Muscle of leg (tissue), 11 donors: ENCODE results near the gene RNF41. TPM values are rescaled to one million over a fixed set of nuclear protein-coding genes. Genes with fewer than 3 reads are reported as not detected.

ENCODE experiments used
- DNase-seq: peaks from one replicate; pipeline ENCODE4 v3.0.0; 2013
- H3K27ac ChIP-seq: one replicate; pipeline ENCODE4 v1.5.1; 2013; ENCODE audit warnings: mild to moderate bottlenecking, low read length, control low read depth
- H3K27me3 ChIP-seq: one replicate; pipeline ENCODE4 v1.6.1; 2013; ENCODE audit warnings: low read length; ENCODE audit not compliant: control insufficient read depth, insufficient read depth
- H3K36me3 ChIP-seq: one replicate; pipeline ENCODE4 v1.6.1; 2013; ENCODE audit warnings: low read length; ENCODE audit not compliant: control insufficient read depth, insufficient read depth
- H3K4me1 ChIP-seq: one replicate; pipeline ENCODE4 v1.6.1; 2013; ENCODE audit warnings: low read length; ENCODE audit not compliant: control insufficient read depth, insufficient read depth
- H3K4me3 ChIP-seq: one replicate; pipeline ENCODE4 v1.5.1; 2013; ENCODE audit warnings: low read length, control low read depth
- H3K9me3 ChIP-seq: replicated peaks from 2 replicates; pipeline ENCODE4 v1.6.1; 2013; ENCODE audit warnings: low read depth, low read length; ENCODE audit not compliant: control insufficient read depth
- WGBS: methylation state at CpG from one replicate; pipeline ENCODE4 v1.1.5; 2013; ENCODE audit warnings: missing lambda C conversion rate; ENCODE audit not compliant: insufficient coverage; 5-methylcytosine and 5-hydroxymethylcytosine counted together
- polyA plus RNA-seq, 8 donors: library from polyadenylated mRNA; unstranded; fragments of 120-200 nt; gene quantifications; one replicate each; pipeline versions ENCODE4 v1.2.1 to v1.2.3, GENCODE V29; 2013; ENCODE audit warnings: inconsistent platforms in 1 of 8, low replicate concordance in 1 of 8; ENCODE audit not compliant: insufficient read length in 8 of 8, insufficient read depth in 1 of 8
- total RNA-seq: library from RNA; stranded (reverse); fragments of 120-200 nt; gene quantifications from one replicate; pipeline ENCODE4 v1.2.4, GENCODE V29; 2013

Gene RNF41
- total and polyA plus RNA-seq, 9 donors = 35.5 to 49.3 (median 44.2) TPM

- peak overlapping the region; percentile 89 for H3K27ac ChIP-seq
- no peak for DNase-seq
- H3K27me3 ChIP-seq = no peaks in the 10 kb centered on the region
- no peaks in the 10 kb centered on the region for H3K9me3 ChIP-seq
- peak overlapping the region; percentile 3 for H3K4me3 ChIP-seq
- H3K36me3 ChIP-seq = peaks cover 25% of the 10 kb centered on the region
- WGBS = 86% methylated on average over 6 of the region's 11 CpGs
- peaks cover 61% of the 10 kb centered on the region for H3K4me1 ChIP-seq
These were observed 66.4 kb downstream of the RNF41 start for GRCh38 chr12:56155256-56155845.

GRCh38 chr12:56154818-56155217 lies 66.9 kb downstream of the RNF41 start:
- Histone ChIP-seq H3K36me3 (peaks cover 24% of the 10 kb centered on the region), H3K4me3 (peak overlapping the region; percentile 6), H3K4me1 (peaks cover 56% of the 10 kb centered on the region), H3K27ac (peak overlapping the region; percentile 89), H3K27me3 (no peaks in the 10 kb centered on the region), H3K9me3 (no peaks in the 10 kb centered on the region)
- DNase-seq = no peak
- WGBS = 84% methylated on average over 5 of the region's 5 CpGs

- no peaks in the 10 kb centered on the region for H3K9me3 ChIP-seq
- peak overlapping the region; percentile 27 for H3K4me3 ChIP-seq
- H3K4me1 ChIP-seq = peaks cover 51% of the 10 kb centered on the region
- no peaks in the 10 kb centered on the region for H3K27me3 ChIP-seq
- peak; percentile 74 for DNase-seq
- peak overlapping the region; percentile 89 for H3K27ac ChIP-seq
- H3K36me3 ChIP-seq = peaks cover 20% of the 10 kb centered on the region
- WGBS = no CpG with 5 or more reads among the region's 1 CpG
These were observed 67.4 kb downstream of the RNF41 start for GRCh38 chr12:56154246-56154771.

GRCh38 chr12:56153678-56154065 lies 68.0 kb downstream of the RNF41 start:
- peak; percentile 30 for DNase-seq
- H3K4me3 ChIP-seq = peak overlapping the region; percentile 27
- peak overlapping the region; percentile 89 for H3K27ac ChIP-seq
- H3K4me1 ChIP-seq = peaks cover 51% of the 10 kb centered on the region
- H3K36me3 ChIP-seq = peaks cover 17% of the 10 kb centered on the region
- no peaks in the 10 kb centered on the region for H3K27me3 ChIP-seq
- WGBS = 75% methylated on average over 4 of the region's 5 CpGs
- no peaks in the 10 kb centered on the region for H3K9me3 ChIP-seq

- WGBS = 0% methylated on average over 1 of the region's 8 CpGs
- DNase-seq = no peak
- H3K36me3 ChIP-seq = peaks cover 17% of the 10 kb centered on the region
- no peaks in the 10 kb centered on the region for H3K27me3 ChIP-seq
- H3K9me3 ChIP-seq = no peaks in the 10 kb centered on the region
- H3K27ac ChIP-seq = peak overlapping the region; percentile 89
- H3K4me3 ChIP-seq = peak overlapping the region; percentile 67
- H3K4me1 ChIP-seq = peaks cover 51% of the 10 kb centered on the region
These were observed 68.7 kb downstream of the RNF41 start for GRCh38 chr12:56152756-56153677.

Other genes starting within 250 kb of the RNF41 start
- 62.1 TPM for gene RAB5B, start 247.8 kb downstream of the RNF41 start, total RNA-seq
- gene RAB5B, start 247.8 kb downstream of the RNF41 start, polyA plus RNA-seq = 100 to 1,000 TPM; 108 to 116 (median 113) TPM
- 19.3 TPM for gene SUOX, start 224.6 kb downstream of the RNF41 start, total RNA-seq
- 10 to 100 TPM; 13.1 to 18.0 (median 14.5) TPM for gene SUOX, start 224.6 kb downstream of the RNF41 start, polyA plus RNA-seq
- gene IKZF4, start 200.9 kb downstream of the RNF41 start, total RNA-seq = 2.2 TPM
- 1 to 10 TPM; 5.0 to 8.7 (median 7.1) TPM for gene IKZF4, start 200.9 kb downstream of the RNF41 start, polyA plus RNA-seq
- gene RPS26, start 180.0 kb downstream of the RNF41 start, total RNA-seq = 255 TPM
- 100 to 1,000 TPM in 5 of 8 donors, 10 to 100 TPM in 3; 84.2 to 522 (median 202) TPM for gene RPS26, start 180.0 kb downstream of the RNF41 start, polyA plus RNA-seq
- 126 TPM for gene ERBB3, start 141.8 kb downstream of the RNF41 start, total RNA-seq
- 100 to 1,000 TPM; 116 to 224 (median 149) TPM for gene ERBB3, start 141.8 kb downstream of the RNF41 start, polyA plus RNA-seq
- gene PA2G4, start 117.4 kb downstream of the RNF41 start, total RNA-seq = 97.2 TPM
- 100 to 1,000 TPM in 7 of 8 donors, 10 to 100 TPM in 1; 97.8 to 128 (median 119) TPM for gene PA2G4, start 117.4 kb downstream of the RNF41 start, polyA plus RNA-seq
- 9,217 TPM for gene RPL41, start 105.3 kb downstream of the RNF41 start, total RNA-seq
- 1,000 to 10,000 TPM; 4,607 to 7,530 (median 5,394) TPM for gene RPL41, start 105.3 kb downstream of the RNF41 start, polyA plus RNA-seq
- 4.2 TPM for gene ZC3H10, start 103.7 kb downstream of the RNF41 start, total RNA-seq
- 1 to 10 TPM; 4.1 to 7.7 (median 4.8) TPM for gene ZC3H10, start 103.7 kb downstream of the RNF41 start, polyA plus RNA-seq
- 63.7 TPM for gene ESYT1, start 93.7 kb downstream of the RNF41 start, total RNA-seq
- gene ESYT1, start 93.7 kb downstream of the RNF41 start, polyA plus RNA-seq = 10 to 100 TPM; 75.3 to 90.9 (median 86.2) TPM
- 682 TPM for gene MYL6B, start 69.3 kb downstream of the RNF41 start, total RNA-seq
- 1,000 to 10,000 TPM in 2 of 8 donors, 100 to 1,000 TPM in 6; 543 to 1,374 (median 850) TPM for gene MYL6B, start 69.3 kb downstream of the RNF41 start, polyA plus RNA-seq
- 1,791 TPM for gene MYL6, start 63.6 kb downstream of the RNF41 start, total RNA-seq
- 1,000 to 10,000 TPM; 1,431 to 2,233 (median 1,647) TPM for gene MYL6, start 63.6 kb downstream of the RNF41 start, polyA plus RNA-seq
- gene SMARCC2, start 32.4 kb downstream of the RNF41 start, total RNA-seq = 46.8 TPM
- gene SMARCC2, start 32.4 kb downstream of the RNF41 start, polyA plus RNA-seq = 10 to 100 TPM; 53.3 to 71.7 (median 55.9) TPM
- 24.1 TPM for gene NABP2, start 2.4 kb upstream of the RNF41 start, total RNA-seq
- gene NABP2, start 2.4 kb upstream of the RNF41 start, polyA plus RNA-seq = 10 to 100 TPM; 16.1 to 23.6 (median 20.3) TPM
- gene SLC39A5, start 8.1 kb upstream of the RNF41 start, total RNA-seq = 0.35 TPM
- gene SLC39A5, start 8.1 kb upstream of the RNF41 start, polyA plus RNA-seq = 10 to 100 TPM in 1 of 8 donors, 1 to 10 TPM in 2, under 1 TPM in 5; 0.32 to 18.5 (median 0.63) TPM
- 8.6 TPM for gene ANKRD52, start 36.5 kb upstream of the RNF41 start, total RNA-seq
- gene ANKRD52, start 36.5 kb upstream of the RNF41 start, polyA plus RNA-seq = 10 to 100 TPM; 16.4 to 22.6 (median 18.9) TPM
- gene COQ10A, start 45.0 kb upstream of the RNF41 start, total RNA-seq = 18.9 TPM
- gene COQ10A, start 45.0 kb upstream of the RNF41 start, polyA plus RNA-seq = 10 to 100 TPM; 13.4 to 34.4 (median 19.0) TPM
- 93.5 TPM for gene CS, start 78.4 kb upstream of the RNF41 start, total RNA-seq
- 100 to 1,000 TPM; 174 to 252 (median 214) TPM for gene CS, start 78.4 kb upstream of the RNF41 start, polyA plus RNA-seq
- 78.3 TPM for gene CNPY2, start 94.1 kb upstream of the RNF41 start, total RNA-seq
- gene CNPY2, start 94.1 kb upstream of the RNF41 start, polyA plus RNA-seq = 10 to 100 TPM; 41.5 to 73.0 (median 61.1) TPM
- 39.8 TPM for gene PAN2, start 112.1 kb upstream of the RNF41 start, total RNA-seq
- gene PAN2, start 112.1 kb upstream of the RNF41 start, polyA plus RNA-seq = 10 to 100 TPM; 27.9 to 49.6 (median 41.9) TPM
- 0.18 TPM for gene IL23A, start 117.0 kb upstream of the RNF41 start, total RNA-seq
- under 1 TPM; 0.24 to 0.74 (median 0.44) TPM for gene IL23A, start 117.0 kb upstream of the RNF41 start, polyA plus RNA-seq
- 63.4 TPM for gene STAT2, start 138.2 kb upstream of the RNF41 start, total RNA-seq
- gene STAT2, start 138.2 kb upstream of the RNF41 start, polyA plus RNA-seq = 10 to 100 TPM; 40.9 to 71.8 (median 59.6) TPM
- not detected for gene APOF, start 140.9 kb upstream of the RNF41 start, total RNA-seq
- gene APOF, start 140.9 kb upstream of the RNF41 start, polyA plus RNA-seq = not detected
- 5.2 TPM for gene TIMELESS, start 227.5 kb upstream of the RNF41 start, total RNA-seq
- 10 to 100 TPM; 14.5 to 22.8 (median 16.7) TPM for gene TIMELESS, start 227.5 kb upstream of the RNF41 start, polyA plus RNA-seq
- not detected for gene MIP, start 232.7 kb upstream of the RNF41 start, total RNA-seq
- under 1 TPM in 4 of 8 donors, not detected in 4; 0.09 to 0.36 (median 0.18) TPM for gene MIP, start 232.7 kb upstream of the RNF41 start, polyA plus RNA-seq
- 2.0 TPM for gene SPRYD4, start 246.7 kb upstream of the RNF41 start, total RNA-seq
- gene SPRYD4, start 246.7 kb upstream of the RNF41 start, polyA plus RNA-seq = 1 to 10 TPM; 1.4 to 2.7 (median 1.8) TPM